ENCODE measurements around the gene TTC12.

The TTC12 gene

GRCh38 chr11:113314389-113315301 lies at the start of gene TTC12:
TSS of gene TTC12 (plus strand) at chr11:113314583. CDS start at chr11:113316258, 1,675 bp downstream.
- peak; percentile 93 to 96 for DNase-seq

GRCh38 chr11:113265362-113265761 lies 49.0 kb upstream of the TTC12 start:
- DNase-seq: no peak

GRCh38 chr11:113267493-113267892 lies 46.9 kb upstream of the TTC12 start:
- no peak for DNase-seq

- no peak for DNase-seq
Observed at GRCh38 chr11:113269096-113269495, 45.3 kb upstream of the TTC12 start.

- no peak for DNase-seq
Observed at GRCh38 chr11:113269636-113270035, 44.7 kb upstream of the TTC12 start.

GRCh38 chr11:113270080-113270479 lies 44.3 kb upstream of the TTC12 start:
- no peak for DNase-seq

- DNase-seq: no peak
Observed at GRCh38 chr11:113271551-113272245, 42.7 kb upstream of the TTC12 start.

- DNase-seq: no peak
Observed at GRCh38 chr11:113272281-113272680, 42.1 kb upstream of the TTC12 start.

GRCh38 chr11:113272927-113273615 lies 41.3 kb upstream of the TTC12 start:
- no peak for DNase-seq

- no peak for DNase-seq
Observed at GRCh38 chr11:113273720-113274119, 40.7 kb upstream of the TTC12 start.

- no peak for DNase-seq
Observed at GRCh38 chr11:113274713-113275582, 39.4 kb upstream of the TTC12 start.

- no peak for DNase-seq
Observed at GRCh38 chr11:113275602-113276001, 38.8 kb upstream of the TTC12 start.

- no peak for DNase-seq
Observed at GRCh38 chr11:113276466-113276865, 37.9 kb upstream of the TTC12 start.

GRCh38 chr11:113277907-113278306 lies 36.5 kb upstream of the TTC12 start:
- DNase-seq: no peak

GRCh38 chr11:113278481-113278880 lies 35.9 kb upstream of the TTC12 start:
- no peak for DNase-seq

GRCh38 chr11:113278925-113279324 lies 35.5 kb upstream of the TTC12 start:
- no peak for DNase-seq

GRCh38 chr11:113279591-113279990 lies 34.8 kb upstream of the TTC12 start:
- no peak for DNase-seq

GRCh38 chr11:113281052-113281725 lies 33.2 kb upstream of the TTC12 start:
- DNase-seq: no peak

GRCh38 chr11:113282898-113283437 lies 31.4 kb upstream of the TTC12 start:
- DNase-seq: no peak

- no peak for DNase-seq
Observed at GRCh38 chr11:113283881-113284280, 30.5 kb upstream of the TTC12 start.

- DNase-seq: no peak
Observed at GRCh38 chr11:113286009-113286408, 28.4 kb upstream of the TTC12 start.
